Measurements from ENCODE around the gene ART4.

DNA sequence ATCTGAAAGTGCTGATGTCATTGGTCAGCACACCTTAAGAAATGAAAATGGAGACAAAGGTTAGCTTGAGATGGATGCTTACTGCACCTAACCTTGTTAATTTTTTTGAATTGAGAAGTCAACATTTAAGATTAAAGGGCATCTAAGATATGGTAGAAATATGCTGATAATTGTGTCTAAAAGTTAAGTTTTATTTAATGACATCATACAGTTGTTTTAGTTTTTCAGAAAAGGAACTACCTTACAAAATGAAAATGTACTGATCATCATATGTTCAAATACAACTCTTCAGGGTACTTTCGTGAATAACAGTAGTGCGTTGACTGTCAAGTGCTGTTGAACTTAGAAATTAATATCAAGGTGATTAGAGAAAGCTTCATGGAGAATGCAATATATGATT lies 31.8 kb downstream of the ART4 start:
- no peak for TF ChIP-seq POLR2A (IDR thresholded peaks at IDR 0.05)
- TF ChIP-seq CTCF (IDR thresholded peaks at IDR 0.05): no peak

All from heart left ventricle (tissue), 13 donors.